ENCODE data around the gene SLC4A8. TPM values are rescaled to one million over a fixed set of nuclear protein-coding genes. Genes with fewer than 3 reads are reported as not detected.

Gene SLC4A8
- polyA plus RNA-seq, 1 donor (not counting 4 experiments of a cell fraction or from before 2014, with no cell fraction given) = 2.3 TPM

- Histone ChIP-seq H3K27me3 (ENCODE audit: control insufficient read depth, extremely low read depth, insufficient read depth, low read length) (no peaks in the 10 kb centered on the region), H3K27ac (ENCODE audit: control insufficient read depth, insufficient read depth, low read length) (no peak overlapping the region), H3K79me2 (ENCODE audit: control insufficient read depth, insufficient read depth, low read length) (no peaks in the 10 kb centered on the region), H3K9ac (ENCODE audit: control insufficient read depth, extremely low read depth, insufficient read depth, low read length) (no peak overlapping the region), H2AFZ (ENCODE audit: control insufficient read depth, low read length) (no peak overlapping the region), H3K36me3 (ENCODE audit: control insufficient read depth in 2 of 2, extremely low read depth in 1 of 2, insufficient read depth in 2 of 2, low read length in 2 of 2) (no peaks in the 10 kb centered on the region), H3K4me2 (ENCODE audit: control insufficient read depth, extremely low read depth, insufficient read depth, low read depth, low read length) (no peak overlapping the region), H3K4me3 (ENCODE audit: control insufficient read depth in 2 of 3, extremely low read depth in 1 of 3, insufficient read depth in 2 of 3, low read depth in 1 of 3, low read length in 3 of 3) (no peak overlapping the region), H3K9me3 (ENCODE audit: control insufficient read depth, low read depth, low read length) (no peaks in the 10 kb centered on the region), H3K9me1 (ENCODE audit: control insufficient read depth, extremely low read depth, insufficient read depth, low read length) (no peaks in the 10 kb centered on the region), H3K4me1 (ENCODE audit: control insufficient read depth, extremely low read depth, insufficient read depth, low read length) (no peaks in the 10 kb centered on the region), H4K20me1 (ENCODE audit: control insufficient read depth, extremely low read depth, insufficient read depth, low read length) (no peaks in the 10 kb centered on the region)
- no peak for FAIRE-seq
- DNase-seq (ENCODE audit: low read depth, low spot score) = no peak
- dilution Hi-C loops (cut with MboI; ENCODE audit: extremely low pct_ligation_motif_present, low sequenced_read_pairs) = no loop called here
- no peak for TF ChIP-seq EZH2 (IDR thresholded peaks at IDR 0.05; ENCODE audit: low read length)
- TF ChIP-seq CTCF (optimal IDR thresholded peaks at IDR 0.05 in 1 of 3, IDR thresholded peaks at IDR 0.05 in 1 of 3, conservative IDR thresholded peaks at IDR 0.05 in 1 of 3; ENCODE audit: extremely low read depth in 1 of 3, insufficient read depth in 2 of 3, low read length in 3 of 3) = no peak
Observed at GRCh38 chr12:51547606-51548005, 123.0 kb downstream of the SLC4A8 start.

- Histone ChIP-seq H3K27ac (ENCODE audit: control insufficient read depth, insufficient read depth, low read length) (no peak overlapping the region), H3K27me3 (ENCODE audit: control insufficient read depth, extremely low read depth, insufficient read depth, low read length) (no peaks in the 10 kb centered on the region), H3K9ac (ENCODE audit: control insufficient read depth, extremely low read depth, insufficient read depth, low read length) (no peak overlapping the region), H3K9me3 (ENCODE audit: control insufficient read depth, low read depth, low read length) (no peaks in the 10 kb centered on the region), H2AFZ (ENCODE audit: control insufficient read depth, low read length) (no peak overlapping the region), H4K20me1 (ENCODE audit: control insufficient read depth, extremely low read depth, insufficient read depth, low read length) (no peaks in the 10 kb centered on the region), H3K36me3 (ENCODE audit: control insufficient read depth in 2 of 2, extremely low read depth in 1 of 2, insufficient read depth in 2 of 2, low read length in 2 of 2) (no peaks in the 10 kb centered on the region), H3K4me2 (ENCODE audit: control insufficient read depth, extremely low read depth, insufficient read depth, low read depth, low read length) (no peak overlapping the region), H3K9me1 (ENCODE audit: control insufficient read depth, extremely low read depth, insufficient read depth, low read length) (no peaks in the 10 kb centered on the region), H3K79me2 (ENCODE audit: control insufficient read depth, insufficient read depth, low read length) (no peaks in the 10 kb centered on the region), H3K4me3 (ENCODE audit: control insufficient read depth in 2 of 3, extremely low read depth in 1 of 3, insufficient read depth in 2 of 3, low read depth in 1 of 3, low read length in 3 of 3) (no peak overlapping the region), H3K4me1 (ENCODE audit: control insufficient read depth, extremely low read depth, insufficient read depth, low read length) (no peaks in the 10 kb centered on the region)
- dilution Hi-C loops (cut with MboI; ENCODE audit: extremely low pct_ligation_motif_present, low sequenced_read_pairs) = no loop called here
- TF ChIP-seq CTCF (optimal IDR thresholded peaks at IDR 0.05 in 1 of 3, IDR thresholded peaks at IDR 0.05 in 1 of 3, conservative IDR thresholded peaks at IDR 0.05 in 1 of 3; ENCODE audit: extremely low read depth in 1 of 3, insufficient read depth in 2 of 3, low read length in 3 of 3) (no peak), EZH2 (IDR thresholded peaks at IDR 0.05; ENCODE audit: low read length) (no peak)
- no peak for FAIRE-seq
- DNase-seq (ENCODE audit: low read depth, low spot score) = no peak
Observed at GRCh38 chr12:51548241-51548640, 123.6 kb downstream of the SLC4A8 start.
